Limb (tissue), 2 donors: ENCODE results near the gene RBMS1.

Experiments
- DNase-seq, 2 donors: peaks; one replicate each; pipeline ENCODE4 v3.0.0-alpha.2; 2016; ENCODE audit errors: extremely low spot score in 2 of 2

RBMS1 gene

DNA sequence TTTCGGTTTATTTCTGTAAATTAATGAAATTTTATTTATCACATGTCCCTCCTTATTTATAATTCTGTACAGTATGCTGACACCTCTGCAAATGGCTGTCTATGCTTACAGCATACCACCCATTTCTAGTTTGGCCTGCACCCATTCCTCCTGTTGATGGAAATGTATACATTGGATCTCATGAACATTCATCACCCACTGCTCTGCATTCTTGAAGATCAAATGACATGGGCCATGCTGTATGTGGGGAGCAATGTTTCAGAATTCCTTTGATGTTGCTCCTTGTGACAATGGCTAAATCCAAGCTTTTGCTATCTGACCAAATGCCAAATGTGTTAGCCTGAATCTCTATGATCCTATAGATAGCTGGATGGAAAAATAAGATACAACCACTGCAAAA, 238.2 kb downstream of the RBMS1 start:
- no peak for DNase-seq

DNA sequence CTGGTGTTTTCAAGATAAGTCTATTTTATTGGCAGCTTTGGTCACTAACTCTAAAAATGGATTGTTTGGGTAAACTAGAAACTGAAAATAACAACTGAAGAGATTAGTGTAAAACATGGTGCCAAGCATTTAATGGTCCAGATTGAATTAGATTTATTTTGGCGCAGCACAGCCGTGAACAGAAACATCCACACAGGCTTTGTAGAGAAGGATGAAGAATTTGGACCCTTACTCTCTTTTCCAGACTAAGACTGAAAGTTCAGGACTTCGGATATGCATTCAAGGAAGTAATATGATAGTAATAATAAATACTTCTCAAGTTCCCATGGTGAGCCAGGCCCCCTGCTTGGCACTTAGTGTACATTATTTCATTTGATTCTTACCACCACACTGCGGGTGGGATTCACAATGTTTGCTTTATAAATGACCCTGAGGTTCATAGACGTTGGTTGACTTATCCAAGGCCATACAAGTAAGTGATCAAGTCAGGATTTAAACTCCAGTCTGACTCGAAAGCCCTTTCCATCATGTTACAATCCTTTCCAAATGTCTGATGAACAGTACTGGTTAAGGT, 239.3 kb downstream of the RBMS1 start:
- DNase-seq, result no peak

DNA sequence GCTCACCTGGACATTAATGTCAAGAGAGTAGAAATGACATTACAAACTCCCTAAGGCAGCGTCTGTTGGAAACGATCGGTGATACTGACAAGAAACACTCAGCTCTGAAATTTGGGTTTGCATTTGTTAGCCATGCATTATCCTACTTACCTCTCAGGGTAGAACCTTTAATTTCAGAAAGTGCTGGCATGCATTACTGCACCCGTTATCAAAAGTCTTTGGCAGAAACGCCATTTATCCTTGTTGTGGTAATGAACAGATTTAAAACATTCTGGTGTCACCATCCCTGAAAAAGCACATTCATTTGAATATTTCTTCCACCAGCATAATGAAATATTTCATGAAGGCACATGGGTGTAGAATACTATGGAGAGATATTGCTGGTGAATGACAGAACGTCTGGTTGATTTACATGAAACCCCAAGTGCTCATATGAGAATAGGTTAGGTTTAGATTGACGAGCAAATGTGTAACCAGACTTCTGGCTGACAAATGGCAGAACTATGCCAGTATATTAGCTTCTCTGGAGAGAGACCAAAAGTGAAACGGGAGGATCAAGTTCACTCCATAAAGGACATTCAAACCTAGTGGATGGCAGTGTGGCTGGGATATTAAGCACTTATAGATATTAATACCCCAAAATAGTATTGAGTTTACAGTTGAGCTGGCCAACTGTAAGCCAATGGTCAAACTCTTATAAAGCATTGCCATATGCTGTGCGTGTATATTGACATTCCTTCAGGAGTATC, 240.0 kb downstream of the RBMS1 start:
- peak in 1 of 2 donors; percentile 52 for DNase-seq

DNA sequence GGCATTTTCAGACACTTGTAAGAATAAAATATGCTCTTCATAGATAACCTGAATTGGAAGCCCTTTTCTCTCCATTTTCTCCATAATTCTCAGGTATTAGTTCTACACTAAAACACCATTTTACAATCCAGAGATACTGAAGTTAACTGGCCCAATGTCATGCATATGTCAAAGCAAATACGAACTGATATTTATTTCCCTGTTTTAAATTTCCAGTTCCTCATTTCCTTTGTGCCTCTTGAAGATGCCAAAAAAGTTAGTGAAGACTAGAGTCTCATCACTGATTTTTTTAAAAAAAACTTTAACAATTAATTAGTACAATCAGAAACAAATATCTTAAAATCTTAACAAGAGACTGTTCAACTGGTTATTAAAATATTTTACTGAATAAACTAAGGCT, 240.7 kb downstream of the RBMS1 start:
- DNase-seq, result no peak

DNA sequence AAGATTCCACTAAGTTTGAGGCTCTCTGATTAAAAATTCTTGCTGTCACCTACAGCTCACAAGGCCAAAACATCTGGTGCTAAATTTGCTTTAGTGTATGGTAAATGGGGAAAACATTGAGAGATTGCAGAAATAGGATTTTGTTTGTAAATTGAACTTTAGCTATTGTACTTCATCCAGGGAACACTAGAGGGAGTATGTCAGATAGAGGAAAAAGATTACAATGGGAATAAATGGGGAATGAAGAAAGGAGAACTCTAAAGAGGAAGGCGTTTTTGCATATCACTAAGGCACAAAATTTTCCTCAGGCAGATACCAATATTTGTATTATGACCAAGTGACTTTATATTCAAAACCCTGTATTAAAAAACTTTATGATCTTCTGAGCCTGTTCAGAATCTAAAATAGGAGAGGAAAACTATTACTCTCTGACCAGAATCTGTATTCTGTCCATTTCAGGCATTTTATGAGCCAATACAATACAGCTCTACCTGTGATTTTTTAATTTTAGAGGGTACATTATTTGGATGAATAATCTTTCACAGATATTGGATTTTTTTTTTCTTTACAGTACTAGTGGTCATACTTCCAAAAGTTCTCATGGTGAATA, 241.2 kb downstream of the RBMS1 start:
- DNase-seq, result peak in 1 of 2 donors; percentile 74

DNA sequence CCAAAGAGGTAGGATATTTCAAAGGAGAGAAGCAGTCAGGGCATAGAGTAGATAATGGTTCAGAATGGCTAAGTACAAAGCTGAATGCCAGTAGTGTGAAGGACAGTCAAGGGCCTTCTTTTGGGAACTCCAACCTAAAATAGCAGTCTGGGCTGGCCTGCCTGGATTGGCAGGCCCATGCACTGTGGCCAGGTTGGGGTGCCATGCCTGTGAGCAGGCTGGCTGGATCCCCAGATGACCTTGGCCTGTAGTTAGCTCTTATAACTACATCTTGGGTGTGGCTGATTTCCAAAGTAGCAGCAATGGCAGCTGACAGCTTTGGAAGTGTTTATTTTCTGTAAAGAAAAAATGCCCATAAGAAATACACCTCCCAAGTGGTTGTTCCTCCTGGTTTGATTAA, 242.0 kb downstream of the RBMS1 start:
- no peak for DNase-seq

DNA sequence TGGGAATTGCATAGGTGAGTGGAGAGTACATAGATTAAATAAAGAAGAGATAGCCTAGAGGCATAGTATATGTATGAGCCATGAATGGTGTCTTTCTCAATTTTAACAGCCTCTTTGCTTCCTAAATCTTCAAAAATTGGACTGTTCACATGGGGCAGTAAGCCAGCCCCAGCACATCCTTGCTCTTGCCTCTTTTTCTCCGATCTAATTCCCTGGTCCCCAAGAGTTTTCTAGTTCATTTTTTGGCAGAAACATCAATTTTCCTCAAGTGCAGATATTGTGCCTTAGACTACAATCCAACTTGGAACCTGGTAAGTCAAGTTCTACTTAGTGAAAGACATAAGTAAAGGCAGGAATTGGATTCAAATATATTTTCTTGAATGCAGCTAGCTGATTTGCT, 243.7 kb downstream of the RBMS1 start:
- DNase-seq, result no peak

DNA sequence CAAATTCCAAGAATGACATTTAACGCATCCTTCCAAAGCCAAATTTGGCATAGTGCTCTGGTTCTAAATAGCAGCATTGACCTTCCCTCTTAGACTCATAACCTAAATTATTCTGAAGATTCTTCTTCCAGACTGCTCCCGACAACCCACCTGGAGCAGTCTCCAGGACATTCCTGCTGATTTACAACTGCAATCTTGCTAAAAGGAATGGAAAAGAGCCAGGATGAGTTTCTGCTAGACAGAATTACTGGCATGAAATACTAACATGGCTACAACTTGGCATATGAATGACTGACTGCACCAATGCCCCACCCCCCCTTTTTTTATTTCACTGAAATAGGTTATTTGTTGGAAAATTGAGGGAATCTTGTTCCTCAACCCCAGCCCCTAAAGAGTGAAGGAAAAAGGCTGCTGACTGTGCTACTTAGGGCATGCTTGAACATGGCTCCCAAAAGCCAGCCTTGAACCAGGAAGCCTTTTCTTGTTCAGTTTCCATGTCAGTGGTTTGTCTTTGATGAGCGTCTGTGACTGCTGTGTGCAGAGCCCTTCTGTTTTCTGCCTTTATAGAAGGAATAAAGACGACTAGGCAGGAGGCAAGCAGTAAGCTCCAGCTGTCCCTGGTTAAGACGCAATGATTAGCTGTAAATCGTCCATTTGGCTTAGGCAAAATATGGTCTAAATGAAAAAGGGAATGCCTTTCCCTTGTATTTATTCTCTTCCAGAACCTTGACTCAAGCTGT, 246.1 kb downstream of the RBMS1 start:
- no peak for DNase-seq

DNA sequence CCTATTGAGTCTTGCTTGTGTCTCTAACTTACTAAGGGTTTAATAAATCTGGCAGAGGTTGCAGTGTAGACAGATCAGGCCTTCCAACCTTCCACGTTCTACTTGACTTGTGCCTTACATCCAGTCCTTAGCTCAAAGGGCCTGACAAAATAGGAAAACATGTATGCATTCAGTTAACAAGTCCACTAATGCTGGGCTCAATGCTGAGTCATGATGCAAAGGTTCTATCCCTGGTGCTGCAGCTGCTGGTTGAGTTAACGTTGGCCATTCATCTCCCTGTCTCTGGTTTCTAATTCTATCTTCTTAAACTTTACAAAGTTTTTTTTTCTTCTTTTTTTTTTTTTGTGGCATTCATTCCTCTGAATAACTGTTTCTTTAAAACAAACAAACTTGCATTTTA, 247.3 kb downstream of the RBMS1 start:
- no peak for DNase-seq

DNA sequence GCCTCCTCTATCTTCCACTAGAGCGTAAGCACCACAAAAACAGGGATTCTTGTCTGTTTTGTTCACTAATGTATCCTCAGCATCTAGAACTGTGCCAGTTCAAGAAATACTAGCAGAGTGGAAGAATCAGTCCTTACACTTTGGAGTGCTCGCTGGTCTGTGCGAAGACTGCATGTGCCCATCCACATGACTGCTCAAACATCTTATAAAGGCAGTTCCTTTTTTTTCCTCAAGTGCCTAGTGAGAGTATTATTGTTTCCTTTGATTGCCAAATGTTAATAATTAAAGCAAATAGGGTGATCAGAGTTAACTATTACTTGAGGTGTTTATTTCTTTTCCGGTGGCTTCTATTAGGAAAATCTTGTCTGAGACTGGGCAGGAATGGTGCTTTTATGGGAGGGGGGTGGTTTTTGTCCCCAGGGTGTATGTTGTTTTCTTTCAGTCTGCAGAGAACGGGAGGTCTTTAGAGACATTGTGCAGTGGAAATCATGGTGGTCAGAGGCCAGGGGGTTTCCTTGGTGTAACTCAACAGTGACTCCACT, 247.9 kb downstream of the RBMS1 start:
- DNase-seq, result no peak

DNA sequence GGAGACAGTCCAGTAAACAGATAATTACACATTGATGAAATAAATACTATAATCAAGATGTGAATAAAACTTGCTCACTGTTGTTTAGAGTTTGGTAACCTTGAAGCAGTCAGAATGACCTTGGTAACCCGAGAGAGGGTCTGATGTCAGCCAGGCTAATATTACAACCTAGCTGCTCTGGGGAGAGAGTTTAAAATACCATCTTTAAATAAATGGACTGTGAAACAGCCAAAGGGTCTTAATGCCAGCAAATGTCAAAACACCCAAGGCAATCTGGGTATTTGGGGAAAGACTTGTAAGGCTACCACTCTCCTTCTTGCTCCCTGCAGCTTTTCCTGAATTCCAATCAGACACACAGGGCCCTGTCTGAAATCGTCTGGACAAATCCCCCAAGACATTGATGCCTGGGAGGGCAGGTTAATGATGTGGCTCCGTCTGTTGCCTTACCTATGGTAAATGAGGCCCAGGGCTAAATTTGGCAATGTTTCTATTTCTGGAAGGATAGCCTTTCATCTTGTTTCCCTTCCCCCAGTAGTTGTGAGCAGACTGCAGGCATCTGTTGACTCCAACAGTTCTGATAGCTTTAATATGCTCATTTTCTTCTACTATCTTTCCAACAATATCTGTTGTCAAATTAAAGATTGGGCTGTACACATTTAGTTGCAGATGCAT, 250.6 kb downstream of the RBMS1 start:
- DNase-seq, result no peak

DNA sequence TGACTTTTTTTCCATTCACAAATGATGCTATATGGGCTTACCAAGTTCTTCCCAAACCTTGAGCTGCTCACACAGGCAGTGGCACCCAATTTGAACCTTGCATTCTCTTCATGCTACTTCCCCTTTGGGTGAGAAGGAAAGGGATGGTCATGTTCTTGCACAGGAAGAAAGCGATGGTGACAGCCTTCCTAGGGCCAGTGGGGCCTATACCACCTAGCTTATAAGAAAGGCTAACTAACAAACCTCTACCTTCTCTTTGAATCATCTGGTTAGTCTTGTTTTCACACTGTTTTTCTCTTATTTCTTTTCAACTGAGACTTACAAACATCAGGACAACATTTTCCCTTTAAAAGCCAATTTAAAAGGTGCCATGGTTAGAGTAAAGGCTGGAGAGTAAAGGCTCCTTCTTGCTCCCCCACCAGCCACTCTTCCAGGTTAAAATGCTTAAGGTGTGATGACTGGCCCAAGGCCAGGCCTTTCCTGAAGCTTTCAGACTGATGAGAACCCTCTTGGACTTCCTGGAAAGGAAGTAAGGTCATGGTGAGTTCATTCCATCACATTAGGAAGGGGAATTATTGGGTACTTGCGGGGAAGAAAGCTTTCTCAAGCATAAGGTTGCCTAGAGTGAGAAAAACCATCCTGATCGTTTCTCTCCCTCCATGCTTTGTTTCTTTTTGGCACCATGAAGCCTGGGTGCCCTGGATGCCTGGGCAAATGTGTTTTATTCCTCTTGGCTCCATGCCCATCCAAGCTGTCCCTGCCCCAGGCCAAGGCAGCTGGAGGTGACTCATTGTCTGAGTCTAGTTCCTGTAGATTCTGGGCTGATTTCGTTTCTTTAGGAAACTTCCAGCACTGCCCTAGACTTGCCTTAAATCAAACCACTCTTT, 252.1 kb downstream of the RBMS1 start:
- DNase-seq, result peak in 1 of 2 donors; percentile 49

DNA sequence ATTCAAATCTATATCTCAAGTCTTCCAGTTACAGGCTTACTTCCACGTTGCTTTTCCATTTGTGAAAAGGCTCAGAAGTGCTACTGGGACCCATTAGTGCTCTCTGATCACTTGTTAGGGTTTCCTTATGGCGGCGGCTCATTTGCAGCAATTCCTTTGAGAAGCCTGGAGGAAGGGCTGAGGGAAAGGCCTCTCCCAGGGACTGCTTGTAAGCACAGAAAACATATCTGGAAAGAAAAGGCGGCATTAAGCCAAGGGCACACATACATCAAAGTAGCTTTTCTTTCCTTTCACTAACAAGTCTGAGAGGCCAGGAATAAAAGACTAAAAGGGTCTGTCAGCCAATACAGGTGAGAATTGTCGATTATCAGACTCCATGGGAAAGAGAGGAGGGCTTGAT, 254.2 kb downstream of the RBMS1 start:
- no peak for DNase-seq

DNA sequence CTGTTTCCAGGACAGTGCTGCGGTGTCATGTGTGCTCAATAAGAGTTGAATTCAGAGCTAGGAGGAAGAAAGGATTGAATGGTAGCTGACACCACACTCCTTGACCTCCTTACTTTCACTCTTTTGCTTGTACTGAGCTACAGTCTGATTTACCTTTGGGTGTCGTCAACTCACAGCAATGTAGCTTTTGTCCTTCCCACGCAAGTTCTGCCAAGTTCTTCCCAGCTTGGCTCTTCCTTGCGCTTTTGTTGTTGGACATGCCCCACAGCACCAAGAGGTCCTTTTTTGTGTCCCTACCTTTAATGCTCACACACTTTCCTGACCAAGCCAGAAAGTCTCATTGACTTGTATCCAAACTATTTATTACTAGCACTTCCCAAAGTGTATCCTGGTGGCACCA, 255.2 kb downstream of the RBMS1 start:
- no peak for DNase-seq

DNA sequence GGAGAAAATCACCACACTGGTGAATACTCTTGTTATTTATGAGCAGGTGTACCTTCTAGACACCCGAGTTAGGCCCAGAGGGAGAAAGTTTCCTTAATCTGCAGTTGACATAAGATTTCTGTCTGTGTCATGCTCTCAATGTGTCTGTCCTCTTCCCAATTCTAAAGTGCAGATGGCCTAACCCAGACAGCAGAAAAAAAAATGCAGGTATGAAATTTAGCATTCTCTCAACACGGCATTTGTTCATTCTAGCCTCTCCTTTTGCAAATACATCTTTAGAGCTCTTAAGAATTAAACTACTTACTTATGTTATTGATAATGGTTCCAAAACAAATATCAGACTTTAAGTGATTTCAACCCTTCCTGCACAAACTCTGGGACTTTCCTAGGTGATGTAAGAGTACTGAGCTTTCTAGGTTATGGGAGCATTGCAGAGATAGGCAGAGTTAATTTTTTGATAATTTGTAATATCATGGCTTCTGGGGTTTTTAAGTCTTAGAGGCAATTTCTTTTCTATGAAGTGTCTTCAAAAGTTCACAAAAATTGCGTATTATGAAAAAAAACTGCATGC, 260.6 kb downstream of the RBMS1 start:
- no peak for DNase-seq

DNA sequence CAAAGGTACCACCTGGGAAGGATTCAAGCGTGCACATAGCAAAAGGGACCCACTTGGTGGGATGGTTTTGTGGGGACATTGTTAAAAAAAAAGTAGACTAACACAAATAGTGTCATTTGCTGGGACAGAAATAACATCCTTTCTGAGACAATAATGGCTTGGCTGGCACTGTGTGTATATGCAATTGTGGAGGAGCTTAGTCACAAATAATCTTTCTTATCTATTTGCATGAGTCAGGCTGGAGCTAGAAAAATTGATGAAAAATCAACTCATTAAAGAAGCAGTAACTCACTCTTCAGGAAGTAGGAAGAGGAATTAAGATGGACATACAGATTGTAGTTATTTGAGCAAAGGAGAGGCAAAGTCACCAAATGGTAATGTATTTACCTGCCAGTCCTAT, 264.0 kb downstream of the RBMS1 start:
- DNase-seq, result no peak

DNA sequence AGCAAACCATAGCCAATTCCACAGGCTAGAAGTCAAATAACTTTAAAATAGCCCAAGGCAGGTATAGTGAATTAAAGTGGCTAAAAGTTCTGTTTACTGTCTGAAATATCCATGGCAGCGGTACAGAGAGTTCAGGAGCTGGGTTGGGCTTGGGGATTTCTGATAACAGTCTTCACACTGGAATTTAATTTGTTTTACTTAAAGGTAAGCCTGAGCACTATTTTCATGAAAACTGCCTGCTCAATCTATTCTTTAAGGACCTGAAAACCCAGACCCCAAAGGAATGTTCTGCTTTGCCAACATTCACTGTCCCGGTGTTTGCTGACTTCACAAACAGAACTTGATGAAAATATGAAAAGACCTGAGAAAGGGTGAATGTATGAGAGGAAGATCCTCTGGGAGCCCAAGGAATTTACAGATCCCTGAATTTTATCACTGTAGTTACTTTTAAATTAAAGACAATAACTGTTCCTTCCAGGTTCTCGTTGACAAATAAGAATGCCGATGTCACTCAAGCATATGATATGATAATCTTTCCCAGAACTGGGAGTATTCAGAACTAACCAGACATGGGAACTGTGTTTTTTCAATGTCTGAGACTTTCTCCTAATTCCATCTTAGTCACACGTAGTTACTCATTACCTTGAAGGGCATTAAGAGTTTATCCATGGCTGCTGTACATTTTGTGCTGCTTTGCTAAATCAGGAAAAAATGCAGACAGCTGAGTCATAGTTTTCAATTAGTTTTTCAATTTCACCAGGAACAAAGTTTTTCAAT, 265.3 kb downstream of the RBMS1 start:
- DNase-seq, result no peak

DNA sequence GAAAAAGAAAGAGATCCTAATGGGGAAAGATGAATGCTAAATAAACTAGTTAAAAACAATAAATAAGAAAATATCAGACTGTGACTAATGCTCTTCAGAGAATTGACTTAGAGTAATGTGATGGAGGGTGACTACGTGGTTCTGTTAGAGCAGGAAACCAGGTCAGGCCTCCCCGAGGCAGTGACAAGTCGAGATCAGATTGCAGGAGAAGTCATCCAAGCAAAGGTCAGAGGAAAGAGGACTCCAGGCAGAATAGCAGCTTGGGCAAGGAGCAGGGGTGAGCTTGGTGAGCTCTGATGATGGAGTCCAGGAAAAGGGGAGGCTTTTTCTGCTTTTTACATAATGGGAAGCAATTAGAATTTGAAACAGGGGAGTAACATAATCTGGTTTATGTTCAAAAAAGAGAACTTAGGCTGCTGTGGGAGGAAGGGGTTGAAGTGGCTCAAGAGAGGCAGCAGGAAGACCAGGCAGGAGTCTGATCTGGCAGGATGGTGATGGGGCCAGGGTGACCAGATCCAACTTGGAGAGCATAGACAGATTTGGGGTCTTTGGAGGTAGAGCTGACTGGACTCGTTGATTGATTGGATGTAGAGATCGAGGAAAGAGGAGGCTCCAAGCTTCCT, 266.2 kb downstream of the RBMS1 start:
- no peak for DNase-seq

DNA sequence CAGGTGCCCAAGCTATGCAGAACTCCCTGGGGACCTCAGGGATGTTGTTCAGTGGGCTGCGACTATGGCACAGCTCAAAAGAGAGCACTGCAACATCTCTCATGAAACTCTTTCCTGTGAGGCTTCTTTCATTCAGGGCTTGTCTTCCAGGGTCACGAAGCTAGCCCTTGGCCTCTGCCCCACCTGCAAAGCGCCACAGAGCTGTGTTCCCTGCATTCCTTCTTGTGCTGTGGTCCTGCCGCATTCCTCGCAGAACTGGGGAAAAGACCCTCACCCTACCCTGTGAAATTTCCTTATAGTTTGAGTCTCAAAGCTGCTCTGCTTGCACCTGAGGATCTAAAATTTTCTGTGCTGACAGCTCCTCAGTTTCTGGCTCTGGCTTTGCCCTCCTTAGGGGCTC, 267.2 kb downstream of the RBMS1 start:
- DNase-seq, result no peak
